CD14-positive monocyte (primary cell): ENCODE measurements around the gene ELMO1. TPM values are rescaled to one million over a fixed set of nuclear protein-coding genes. Genes with fewer than 3 reads are reported as not detected.

Experiments used
- DNase-seq, 3 donors: peaks; one replicate each; pipeline ENCODE4 v3.0.0-alpha.2; 2011 to 2022
- H2AFZ ChIP-seq: 2 replicates; pipeline ENCODE4 v1.6.0; 2012; ENCODE audit warnings: mild to moderate bottlenecking, low read depth, low read length, inconsistent platforms; ENCODE audit not compliant: insufficient read depth, poor library complexity, severe bottlenecking
- H3K27ac ChIP-seq, 2 donors: 1 replicate in 1 of 2; 2 replicates in 1 of 2; pipeline ENCODE4 v1.5.1; 2012 to 2013; ENCODE audit warnings: low read length in 2 of 2, control low read depth in 1 of 2, inconsistent platforms in 1 of 2, low read depth in 1 of 2, mild to moderate bottlenecking in 1 of 2
- H3K27me3 ChIP-seq, 2 donors: one replicate each; pipeline versions ENCODE4 v1.6.0 to v1.6.1; 2011 to 2013; ENCODE audit warnings: low read length in 2 of 2; ENCODE audit not compliant: control insufficient read depth in 2 of 2, insufficient read depth in 2 of 2
- H3K36me3 ChIP-seq, 2 donors: replicated peaks in 1 of 2; 1 replicate in 1 of 2; 2 replicates in 1 of 2; pipeline versions ENCODE4 v1.5.1 to v1.6.1; 2012 to 2013; ENCODE audit warnings: low read length in 2 of 2, control low read depth in 1 of 2, inconsistent platforms in 1 of 2, mild to moderate bottlenecking in 1 of 2; ENCODE audit not compliant: insufficient read depth in 2 of 2, control insufficient read depth in 1 of 2
- H3K4me1 ChIP-seq, 2 donors: 1 replicate in 1 of 2; 2 replicates in 1 of 2; pipeline versions ENCODE4 v1.5.1 to v1.6.1; 2012 to 2013; ENCODE audit warnings: low read length in 2 of 2, control low read depth in 1 of 2, inconsistent platforms in 1 of 2, mild to moderate bottlenecking in 1 of 2, moderate library complexity in 1 of 2; ENCODE audit not compliant: insufficient read depth in 2 of 2, control insufficient read depth in 1 of 2
- H3K4me2 ChIP-seq: replicated peaks from 2 replicates; pipeline ENCODE3; 2012; ENCODE audit warnings: low read length, moderate library complexity, mild to moderate bottlenecking; ENCODE audit not compliant: poor library complexity, severe bottlenecking; ENCODE audit errors: extremely low read depth
- H3K4me3 ChIP-seq, 3 experiments: fragments of 200-600 bp in 1 of 3; sonication (generic) in 1 of 3; replicated peaks in 1 of 3; 1 replicate in 2 of 3; 2 replicates in 1 of 3; pipeline ENCODE4 v1.5.1; 2011 to 2013; ENCODE audit warnings: low read length in 3 of 3, mild to moderate bottlenecking in 3 of 3, control low read depth in 2 of 3, low read depth in 2 of 3, inconsistent platforms in 1 of 3, moderate library complexity in 1 of 3
- H3K79me2 ChIP-seq: 2 replicates; pipeline ENCODE4 v1.6.0; 2012; ENCODE audit warnings: mild to moderate bottlenecking, control low read depth, inconsistent platforms, low read length, moderate library complexity; ENCODE audit not compliant: insufficient read depth
- H3K9ac ChIP-seq: 2 replicates; pipeline ENCODE4 v1.6.0; 2017; ENCODE audit warnings: low read length, mild to moderate bottlenecking; ENCODE audit not compliant: insufficient read depth, poor library complexity, severe bottlenecking
- H3K9me3 ChIP-seq, 2 donors: replicated peaks in 1 of 2; 1 replicate in 1 of 2; 2 replicates in 1 of 2; pipeline versions ENCODE4 v1.5.1 to v1.6.1; 2012 to 2013; ENCODE audit warnings: low read length in 2 of 2, control low read depth in 1 of 2; ENCODE audit not compliant: control insufficient read depth in 1 of 2, insufficient read depth in 1 of 2
- H4K20me1 ChIP-seq: 2 replicates; pipeline ENCODE4 v1.6.0; 2012; ENCODE audit warnings: mild to moderate bottlenecking, low read length, control low read depth, moderate library complexity; ENCODE audit not compliant: insufficient read depth
- H3K27ac Mint-ChIP-seq, 7 donors: one replicate each; pipeline ENCODE4 v1.8.0; 2020; ENCODE audit warnings: mild to moderate bottlenecking in 7 of 7, mixed read lengths in 7 of 7, moderate library complexity in 6 of 7, inconsistent platforms in 2 of 7
- H3K27me3 Mint-ChIP-seq, 3 donors: one replicate each; pipeline ENCODE4 v1.8.0; 2021 to 2022; ENCODE audit warnings: low read depth in 3 of 3, mild to moderate bottlenecking in 3 of 3, mixed read lengths in 3 of 3, moderate library complexity in 3 of 3, inconsistent platforms in 1 of 3
- H3K36me3 Mint-ChIP-seq, 2 donors: one replicate each; pipeline ENCODE4 v1.8.0; 2020; ENCODE audit warnings: mixed read lengths in 2 of 2, inconsistent platforms in 1 of 2, mild to moderate bottlenecking in 1 of 2
- H3K4me1 Mint-ChIP-seq: one replicate; pipeline ENCODE4 v1.8.0; 2020; ENCODE audit warnings: mild to moderate bottlenecking, mixed read lengths
- H3K4me3 Mint-ChIP-seq, 2 donors: one replicate each; pipeline ENCODE4 v1.8.0; 2020; ENCODE audit warnings: mild to moderate bottlenecking in 2 of 2, mixed read lengths in 2 of 2, moderate library complexity in 1 of 2
- H3K9me3 Mint-ChIP-seq, 7 donors: one replicate each; pipeline ENCODE4 v1.8.0; 2020 to 2022; ENCODE audit warnings: mixed read lengths in 7 of 7, mild to moderate bottlenecking in 6 of 7, moderate library complexity in 6 of 7, inconsistent platforms in 2 of 7
- WGBS: methylation state at CpG from one replicate; pipeline ENCODE4 v1.1.5; 2013; ENCODE audit warnings: missing lambda C conversion rate; ENCODE audit not compliant: insufficient coverage; 5-methylcytosine and 5-hydroxymethylcytosine counted together
- intact Hi-C, 2 donors: fragments of 100-400 bp; cut with micrococcal nuclease; formaldehyde crosslinking; loops; one replicate each; pipeline versions ENCODE4 v1.15.0 to v1.15.1; 2023
- polyA plus RNA-seq, 3 donors: library from polyadenylated mRNA; depleted of rRNA in 1 of 3; unstranded in 2 of 3; stranded (reverse) in 1 of 3; fragments of 300-500 nt in 2 of 3; fragments of >200 nt in 1 of 3; fragmentation: Illumina TruSeq in 2 of 3; gene quantifications; 1 replicate in 2 of 3; 2 replicates in 1 of 3; pipeline ENCODE4 v1.2.3, GENCODE V29; 2012 to 2021
- small RNA-seq: library from RNA; depleted of rRNA; stranded (forward); fragments of <200 nt; gene quantifications from one replicate; pipeline ENCODE3, GENCODE V24; 2012; ENCODE audit warnings: low read depth; ENCODE audit not compliant: insufficient read length
- TF ChIP-seq, protein P1 (sequence below): fragments of 200-600 bp; IDR thresholded peaks from one replicate; pipeline ENCODE4 v1.8.0; 2022; ENCODE audit warnings: antibody characterized with exemption, mild to moderate bottlenecking

Gene ELMO1
- polyA plus RNA-seq, 3 donors = 46.6 to 50.2 (median 46.7) TPM

DNA sequence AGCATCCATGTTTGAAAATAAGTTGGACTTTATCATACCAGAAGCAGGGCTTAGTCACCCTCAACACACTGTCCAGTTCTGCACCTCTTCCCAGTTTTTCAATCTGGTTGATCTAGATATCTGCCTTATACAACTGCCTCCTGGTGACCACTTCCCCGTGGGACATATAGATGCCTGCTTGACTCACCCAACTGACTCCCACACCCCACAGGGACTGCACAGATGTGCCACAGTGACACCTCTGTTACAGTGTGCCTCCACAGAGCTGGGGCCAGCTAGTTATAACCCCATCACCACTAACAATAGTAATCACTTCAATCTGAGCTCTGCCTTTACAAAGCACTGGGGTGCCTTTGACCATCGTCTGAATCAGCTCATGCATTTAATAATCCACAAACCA is 641.8 kb downstream of the ELMO1 start:
- H3K27ac ChIP-seq = no peak overlapping the region
- no peaks in the 10 kb centered on the region for H4K20me1 ChIP-seq
- Mint-ChIP-seq H3K27me3 (no peaks in the 10 kb centered on the region), H3K27ac (no peak overlapping the region), H3K36me3 (no peaks in the 10 kb centered on the region), H3K4me1 (peaks cover 11% of the 10 kb centered on the region), H3K9me3 (peaks cover 0 to 4% (median 0%) of the 10 kb centered on the region in 7 donors), H3K4me3 (no peak overlapping the region)
- no peak overlapping the region for H3K4me3 ChIP-seq
- H3K4me1 ChIP-seq = peaks cover 5 to 8% of the 10 kb centered on the region in 2 donors
- no peaks in the 10 kb centered on the region for H3K79me2 ChIP-seq
- H3K4me2 ChIP-seq = no peak overlapping the region
- H3K27me3 ChIP-seq = no peaks in the 10 kb centered on the region
- no peaks in the 10 kb centered on the region for H3K9me3 ChIP-seq
- intact Hi-C loops = no loop called here
- DNase-seq = peak in 1 of 3 donors; percentile 22
- H3K36me3 ChIP-seq = no peaks in the 10 kb centered on the region
- 10% methylated on average over 1 of the region's 2 CpGs for WGBS
- H3K9ac ChIP-seq = no peak overlapping the region
- H2AFZ ChIP-seq = no peak overlapping the region
- TF ChIP-seq, protein P1, sequence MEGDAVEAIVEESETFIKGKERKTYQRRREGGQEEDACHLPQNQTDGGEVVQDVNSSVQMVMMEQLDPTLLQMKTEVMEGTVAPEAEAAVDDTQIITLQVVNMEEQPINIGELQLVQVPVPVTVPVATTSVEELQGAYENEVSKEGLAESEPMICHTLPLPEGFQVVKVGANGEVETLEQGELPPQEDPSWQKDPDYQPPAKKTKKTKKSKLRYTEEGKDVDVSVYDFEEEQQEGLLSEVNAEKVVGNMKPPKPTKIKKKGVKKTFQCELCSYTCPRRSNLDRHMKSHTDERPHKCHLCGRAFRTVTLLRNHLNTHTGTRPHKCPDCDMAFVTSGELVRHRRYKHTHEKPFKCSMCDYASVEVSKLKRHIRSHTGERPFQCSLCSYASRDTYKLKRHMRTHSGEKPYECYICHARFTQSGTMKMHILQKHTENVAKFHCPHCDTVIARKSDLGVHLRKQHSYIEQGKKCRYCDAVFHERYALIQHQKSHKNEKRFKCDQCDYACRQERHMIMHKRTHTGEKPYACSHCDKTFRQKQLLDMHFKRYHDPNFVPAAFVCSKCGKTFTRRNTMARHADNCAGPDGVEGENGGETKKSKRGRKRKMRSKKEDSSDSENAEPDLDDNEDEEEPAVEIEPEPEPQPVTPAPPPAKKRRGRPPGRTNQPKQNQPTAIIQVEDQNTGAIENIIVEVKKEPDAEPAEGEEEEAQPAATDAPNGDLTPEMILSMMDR = no peak

Small RNA genes lying within 50 kb of the gene (small RNA-seq; reads per million reads assigned to genes)
- gene MIR1200 = not detected
- not detected for gene RF00019
- not detected for gene RF00432
- not detected for gene RNU6-565P

Other genes starting within 250 kb of the ELMO1 start
- gene GPR141, start 234.9 kb upstream of the ELMO1 start, polyA plus RNA-seq = 10 to 100 TPM; 25.4 to 26.6 (median 25.5) TPM